KOPT-K1 (cell line): ENCODE data around the gene DNAH17.

Experiments
- H3K27ac ChIP-seq: fragments of 200-600 bp; sonication (generic); 2 replicates; pipeline ENCODE4 v1.5.1; 2016; ENCODE audit warnings: antibody characterized with exemption, mild to moderate bottlenecking, low read depth, low read length; ENCODE audit not compliant: poor library complexity, severe bottlenecking
- H3K36me3 ChIP-seq: fragments of 200-600 bp; sonication (generic); 2 replicates; pipeline ENCODE4 v1.5.1; 2017; ENCODE audit warnings: antibody characterized with exemption, mild to moderate bottlenecking, low read length, moderate library complexity; ENCODE audit not compliant: insufficient read depth
- H3K9me3 ChIP-seq: fragments of 200-600 bp; sonication (generic); 2 replicates; pipeline ENCODE4 v1.5.1; 2017; ENCODE audit warnings: antibody characterized with exemption, low read length, mild to moderate bottlenecking; ENCODE audit not compliant: insufficient read depth, poor library complexity, severe bottlenecking

Gene DNAH17

DNA sequence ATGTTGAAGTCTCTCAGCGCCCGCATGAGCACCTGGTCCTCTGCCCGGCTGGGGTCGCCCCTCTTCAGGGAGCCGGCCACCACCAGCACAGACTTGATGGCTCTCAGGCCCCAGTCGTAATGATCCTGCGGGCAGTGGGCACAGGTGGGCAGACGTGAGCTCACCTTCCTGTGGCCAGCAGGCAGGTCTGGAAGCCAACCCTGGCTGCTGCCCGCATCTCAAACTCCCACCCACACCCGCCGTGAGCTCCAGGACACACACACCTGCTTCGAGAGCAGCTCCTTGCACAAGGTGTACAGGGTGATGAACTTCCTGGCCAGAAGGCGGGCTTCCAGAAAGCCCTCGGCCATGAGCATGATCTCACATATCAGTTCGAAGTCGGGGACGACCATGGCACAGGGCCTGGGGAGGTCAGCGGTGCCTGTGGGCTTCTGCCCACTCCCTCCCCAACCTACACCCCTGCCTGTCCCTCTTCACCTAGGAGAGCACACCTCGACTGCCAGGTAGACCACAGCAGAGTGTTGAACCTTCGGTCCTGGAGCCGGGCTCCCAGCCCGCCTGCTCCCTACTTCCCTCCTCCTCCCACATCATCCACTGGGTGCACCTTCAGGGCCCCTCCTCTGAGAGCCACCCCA, 82.4 kb downstream of the DNAH17 start:
- no peaks in the 10 kb centered on the region for H3K9me3 ChIP-seq
- no peaks in the 10 kb centered on the region for H3K36me3 ChIP-seq
- H3K27ac ChIP-seq, result no peak overlapping the region

DNA sequence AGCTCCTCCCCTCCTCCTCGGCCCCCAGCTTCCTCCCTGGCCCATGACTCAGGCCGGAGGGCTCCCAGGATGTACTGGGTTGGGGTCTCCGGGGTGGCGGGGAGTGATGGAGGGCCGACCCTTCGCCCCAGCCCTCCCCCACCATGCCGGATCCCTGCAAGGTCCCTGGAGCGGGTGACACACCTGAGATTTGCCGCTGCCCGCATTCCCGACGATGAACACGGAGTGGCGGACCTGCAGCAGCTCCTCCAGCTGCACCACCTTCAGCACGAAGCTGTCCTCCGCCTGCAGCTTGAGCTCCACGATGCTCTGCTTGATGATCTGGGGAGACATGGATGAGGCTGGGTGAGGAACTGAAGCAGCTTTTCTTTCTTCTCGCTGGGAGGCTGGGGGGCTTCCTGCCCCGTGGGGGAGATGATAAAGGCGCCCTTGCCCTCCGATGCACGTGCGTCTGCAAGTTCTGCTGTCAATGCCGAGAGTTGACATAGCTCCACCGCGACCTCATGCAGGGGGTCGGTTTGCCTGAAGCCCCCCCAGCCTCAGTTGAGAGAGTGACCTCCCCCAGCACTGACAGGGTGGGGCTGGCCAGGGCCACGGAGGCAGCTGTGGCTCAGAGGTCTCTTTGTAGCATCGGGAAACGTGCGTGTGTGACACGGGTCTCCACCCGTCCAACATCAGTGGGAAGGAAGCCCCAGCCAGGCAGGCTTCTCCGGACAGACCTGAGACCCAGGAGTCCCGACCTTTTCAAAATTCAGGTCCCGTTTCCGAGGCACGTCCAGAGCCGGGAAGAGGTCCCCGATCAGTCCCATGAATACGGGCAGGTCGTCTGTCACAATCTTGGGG, 83.1 kb downstream of the DNAH17 start:
- Histone ChIP-seq H3K36me3 (no peaks in the 10 kb centered on the region), H3K9me3 (no peaks in the 10 kb centered on the region), H3K27ac (no peak overlapping the region)

GRCh38 chr17:78493450-78493849, 83.7 kb downstream of the DNAH17 start:
- Histone ChIP-seq H3K27ac (no peak overlapping the region), H3K36me3 (no peaks in the 10 kb centered on the region), H3K9me3 (no peaks in the 10 kb centered on the region)

- Histone ChIP-seq H3K9me3 (no peaks in the 10 kb centered on the region), H3K27ac (no peak overlapping the region), H3K36me3 (no peaks in the 10 kb centered on the region)
Observed at GRCh38 chr17:78492116-78492799, 84.9 kb downstream of the DNAH17 start.

DNA sequence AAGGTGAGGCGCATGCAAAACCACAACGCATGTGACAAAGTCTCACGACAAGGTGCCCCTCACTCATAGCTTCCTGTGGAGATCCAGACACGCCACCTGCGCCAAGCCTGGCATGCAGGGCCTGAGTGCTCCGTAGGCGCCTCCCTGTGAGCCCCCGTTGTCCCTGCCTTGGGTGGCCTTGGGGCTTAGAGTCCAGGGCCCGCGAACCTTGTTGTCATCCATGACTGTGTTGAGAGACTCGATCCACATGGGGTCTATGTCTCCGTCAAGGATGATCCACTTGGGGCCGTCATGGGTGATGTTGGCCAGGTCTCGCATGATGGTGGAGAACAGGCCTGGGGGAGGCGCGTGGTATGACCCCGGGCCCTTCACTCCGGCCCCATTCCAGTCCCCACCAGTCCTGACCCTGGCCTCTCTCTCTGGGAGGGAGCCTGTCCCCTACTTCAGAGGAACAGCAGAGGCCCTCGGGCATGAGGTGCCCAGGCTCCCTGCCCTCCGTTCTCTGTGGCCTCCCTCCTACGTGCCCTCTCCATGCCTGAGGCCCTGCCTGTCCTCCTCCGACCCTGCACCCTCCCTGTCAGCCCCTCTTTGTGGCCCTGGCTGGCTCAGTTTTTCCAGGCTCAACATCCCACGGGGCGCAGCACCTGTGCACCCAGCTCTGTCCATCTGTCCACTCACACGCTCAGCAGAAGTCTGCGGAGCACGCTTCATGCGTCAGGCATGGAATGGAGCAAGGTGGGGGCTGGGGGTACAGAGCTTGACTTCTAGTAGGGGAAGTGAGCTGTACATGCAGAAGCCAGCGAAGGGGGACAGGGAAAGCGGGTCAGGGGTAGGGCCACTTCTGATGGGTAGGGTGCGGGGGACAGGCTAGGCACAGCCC, 85.7 kb downstream of the DNAH17 start:
- no peaks in the 10 kb centered on the region for H3K9me3 ChIP-seq
- no peaks in the 10 kb centered on the region for H3K36me3 ChIP-seq
- peak overlapping the region; percentile 39 for H3K27ac ChIP-seq

DNA sequence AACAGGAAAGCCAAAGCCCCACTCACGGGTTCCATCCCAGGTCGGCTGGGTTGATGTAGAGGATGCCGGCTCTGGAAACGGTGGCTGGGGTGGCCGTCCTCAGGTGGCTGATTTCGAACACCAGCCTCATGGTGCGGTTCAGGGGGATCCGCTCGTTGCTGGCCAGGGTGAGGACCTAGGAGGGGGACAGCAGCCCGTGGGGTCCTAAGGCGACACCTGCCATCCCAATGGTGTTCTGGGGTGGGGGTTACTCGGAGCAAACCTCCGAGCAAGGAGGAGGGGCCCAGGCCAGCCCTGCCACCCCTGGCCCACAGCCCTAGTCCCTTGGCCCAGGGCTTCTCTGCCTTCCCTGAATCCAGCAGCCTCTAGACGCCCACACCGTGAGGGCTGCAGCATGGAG, 86.5 kb downstream of the DNAH17 start:
- H3K27ac ChIP-seq, result peak overlapping the region; percentile 39
- H3K36me3 ChIP-seq, result no peaks in the 10 kb centered on the region
- no peaks in the 10 kb centered on the region for H3K9me3 ChIP-seq

DNA sequence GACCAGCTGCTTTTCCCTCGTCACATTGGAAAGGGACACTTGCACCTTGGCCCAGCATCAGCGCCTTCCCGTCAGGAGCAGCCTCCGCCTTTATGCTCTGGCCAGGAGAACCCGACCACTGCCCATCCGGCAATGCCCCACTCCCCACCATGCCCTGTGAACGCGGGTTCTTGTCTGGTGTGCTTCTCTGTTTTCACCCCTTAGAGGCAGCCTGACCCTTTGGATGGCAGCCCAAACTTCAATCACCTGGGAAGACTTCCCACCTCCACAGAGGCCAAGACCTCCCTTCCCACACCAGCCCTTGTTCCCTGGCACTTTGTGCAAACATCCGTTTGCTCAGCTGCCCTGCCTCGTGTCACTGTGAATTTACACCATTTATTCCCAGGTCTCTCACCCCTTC, 87.0 kb downstream of the DNAH17 start:
- Histone ChIP-seq H3K9me3 (no peaks in the 10 kb centered on the region), H3K27ac (peak overlapping the region; percentile 39)

DNA sequence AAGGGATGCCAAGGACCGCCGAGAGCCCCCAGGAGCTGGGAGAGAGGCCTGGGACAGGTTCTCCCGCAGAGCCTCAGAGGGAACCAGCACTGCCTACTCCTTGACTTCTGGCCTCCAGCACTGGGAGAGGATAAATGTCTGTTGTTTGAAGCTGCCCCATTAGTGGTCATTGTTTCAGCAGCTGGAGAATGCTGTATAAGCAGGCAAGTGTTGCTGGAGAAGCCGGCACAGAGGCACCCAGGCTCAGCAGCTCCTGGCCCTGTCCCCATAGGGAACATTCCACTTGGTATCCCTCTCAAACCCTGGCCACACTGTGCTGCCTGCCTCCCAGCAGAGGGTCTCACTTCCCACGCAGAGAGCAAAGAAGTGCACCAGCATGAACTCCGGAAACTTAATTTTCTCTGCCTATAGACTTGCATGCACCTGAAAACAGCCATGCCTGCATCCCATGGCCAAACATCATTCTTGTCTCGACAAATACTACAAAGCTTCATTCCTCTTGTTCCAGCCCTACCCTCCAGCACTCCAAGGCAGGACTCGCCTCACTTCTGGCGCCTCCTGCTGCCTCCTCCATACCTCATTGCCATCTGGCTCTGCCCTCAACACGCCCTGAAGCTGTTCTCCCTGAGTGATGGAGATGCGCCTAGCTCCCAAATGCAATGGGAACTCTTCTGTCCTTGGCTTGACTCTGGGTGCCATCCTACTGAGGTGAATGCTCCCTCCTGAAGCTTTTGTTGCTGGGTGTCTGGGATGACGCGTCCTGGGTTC, 88.1 kb downstream of the DNAH17 start:
- H3K27ac ChIP-seq, result no peak overlapping the region
- H3K9me3 ChIP-seq, result no peaks in the 10 kb centered on the region
- no peaks in the 10 kb centered on the region for H3K36me3 ChIP-seq

More for the DNA sequence above, 87.0 kb downstream of the DNAH17 start:
- H3K36me3 ChIP-seq, result no peaks in the 10 kb centered on the region

- H3K36me3 ChIP-seq, result no peaks in the 10 kb centered on the region
- no peak overlapping the region for H3K27ac ChIP-seq
- no peaks in the 10 kb centered on the region for H3K9me3 ChIP-seq
Observed at GRCh38 chr17:78488156-78488555, 89.0 kb downstream of the DNAH17 start.

- Histone ChIP-seq H3K27ac (no peak overlapping the region), H3K9me3 (no peaks in the 10 kb centered on the region), H3K36me3 (no peaks in the 10 kb centered on the region)
Observed at GRCh38 chr17:78486946-78487680, 90.1 kb downstream of the DNAH17 start.

DNA sequence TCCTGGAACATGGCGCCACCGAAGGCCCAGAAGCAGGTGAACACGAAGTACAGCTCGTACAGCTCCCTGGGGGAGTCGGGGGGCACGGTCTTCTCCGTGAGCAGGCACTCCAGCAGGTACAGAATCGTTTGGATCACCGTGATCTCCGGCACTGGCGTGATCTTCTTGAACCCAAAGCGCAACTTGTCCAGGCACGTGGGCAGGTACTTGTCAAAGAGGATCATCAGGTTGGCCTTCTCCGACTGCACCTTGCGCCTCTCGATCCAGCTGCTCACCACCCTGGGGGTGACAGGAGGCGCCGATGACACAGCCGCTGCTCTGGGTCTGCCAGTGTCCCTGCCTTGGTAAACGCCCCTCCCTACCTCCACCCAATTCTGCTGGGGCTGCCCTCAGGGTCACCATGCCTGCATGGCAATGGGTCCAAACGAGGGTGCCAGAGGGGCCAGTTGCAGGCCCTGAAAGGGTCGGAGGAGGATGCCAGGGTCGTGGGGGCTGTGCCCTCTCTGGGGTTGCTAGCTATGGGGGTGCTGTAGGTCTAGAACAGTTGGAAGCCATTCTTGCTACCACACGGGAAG, 90.9 kb downstream of the DNAH17 start:
- H3K36me3 ChIP-seq, result no peaks in the 10 kb centered on the region
- H3K27ac ChIP-seq, result no peak overlapping the region
- H3K9me3 ChIP-seq, result no peaks in the 10 kb centered on the region

DNA sequence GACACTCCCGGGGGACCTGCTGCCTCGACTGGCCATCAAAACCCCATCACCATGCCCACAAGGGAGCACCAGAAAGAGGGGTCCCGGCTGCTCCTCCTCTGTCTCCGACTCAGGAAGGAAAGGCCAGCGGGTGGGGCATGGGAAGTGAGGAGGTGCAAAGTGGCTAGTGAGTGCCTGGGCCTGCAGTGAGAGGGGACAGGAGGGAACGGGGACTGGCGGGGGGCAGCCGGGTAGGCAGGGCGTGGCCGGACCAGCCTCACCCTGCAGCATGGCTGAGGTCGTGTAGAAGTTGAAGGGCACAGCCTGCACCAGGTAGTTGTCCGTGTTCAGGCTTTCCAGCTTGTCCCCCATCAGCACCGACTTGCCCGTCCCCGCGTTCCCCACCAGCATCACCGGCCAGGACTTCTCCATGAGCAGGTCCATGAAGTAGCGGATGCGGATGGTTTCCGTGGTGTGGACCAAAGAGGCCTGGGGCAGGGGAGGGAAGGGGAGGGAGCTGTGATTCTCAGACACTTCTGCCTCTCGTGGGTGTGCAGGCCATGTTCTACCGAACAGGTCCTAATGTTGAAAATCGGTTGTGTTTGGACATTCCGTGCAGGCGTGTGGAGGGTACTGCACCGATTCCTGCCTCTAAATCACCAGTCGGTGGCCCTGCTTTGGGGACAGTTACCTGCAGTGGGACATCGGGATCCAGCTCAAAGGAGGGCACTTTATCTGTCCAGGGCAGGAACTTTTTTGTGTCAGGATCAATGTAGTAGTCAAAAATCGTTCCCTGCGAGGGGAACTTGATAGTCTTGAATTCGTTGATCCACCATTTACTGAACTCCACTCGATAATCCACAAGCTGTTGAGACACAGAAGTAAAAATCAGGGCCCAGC, 91.7 kb downstream of the DNAH17 start:
- H3K9me3 ChIP-seq, result no peaks in the 10 kb centered on the region
- H3K27ac ChIP-seq, result no peak overlapping the region
- H3K36me3 ChIP-seq, result no peaks in the 10 kb centered on the region
